ENCODE measurements around the gene SPINT3. TPM values are rescaled to one million over a fixed set of nuclear protein-coding genes. Genes with fewer than 3 reads are reported as not detected.

The SPINT3 gene
- total RNA-seq, 1 donor from 2014 or later = not detected

- DNase-seq = no peak
- no peaks in the 10 kb centered on the region for H3K36me3 Mint-ChIP-seq (ENCODE audit: unreplicated experiment)
- H3K9me3 Mint-ChIP-seq (ENCODE audit: unreplicated experiment) = no peaks in the 10 kb centered on the region
- H3K27ac Mint-ChIP-seq (ENCODE audit: unreplicated experiment) = no peak overlapping the region
- H3K4me3 Mint-ChIP-seq (ENCODE audit: unreplicated experiment) = no peak overlapping the region
- no peaks in the 10 kb centered on the region for H3K27me3 Mint-ChIP-seq (ENCODE audit: unreplicated experiment)
- H3K4me1 Mint-ChIP-seq (ENCODE audit: low read depth, unreplicated experiment) = no peaks in the 10 kb centered on the region
- TF ChIP-seq CTCF (IDR thresholded peaks at IDR 0.05; ENCODE audit: partially characterized antibody, unreplicated experiment) = no peak
Observed at GRCh38 chr20:45509091-45509490, 6.3 kb downstream of the SPINT3 start.

- no peak for TF ChIP-seq CTCF (IDR thresholded peaks at IDR 0.05; ENCODE audit: partially characterized antibody, unreplicated experiment)
- no peaks in the 10 kb centered on the region for H3K36me3 Mint-ChIP-seq (ENCODE audit: unreplicated experiment)
- H3K4me3 Mint-ChIP-seq (ENCODE audit: unreplicated experiment) = no peak overlapping the region
- H3K27me3 Mint-ChIP-seq (ENCODE audit: unreplicated experiment) = no peaks in the 10 kb centered on the region
- H3K27ac Mint-ChIP-seq (ENCODE audit: unreplicated experiment) = no peak overlapping the region
- no peak for DNase-seq
- no peaks in the 10 kb centered on the region for H3K9me3 Mint-ChIP-seq (ENCODE audit: unreplicated experiment)
- H3K4me1 Mint-ChIP-seq (ENCODE audit: low read depth, unreplicated experiment) = no peaks in the 10 kb centered on the region
Observed at GRCh38 chr20:45508068-45508886, 7.1 kb downstream of the SPINT3 start.

GRCh38 chr20:45507011-45507820, 8.2 kb downstream of the SPINT3 start:
- TF ChIP-seq CTCF (IDR thresholded peaks at IDR 0.05; ENCODE audit: partially characterized antibody, unreplicated experiment) = no peak
- H3K4me3 Mint-ChIP-seq (ENCODE audit: unreplicated experiment) = no peak overlapping the region
- H3K27me3 Mint-ChIP-seq (ENCODE audit: unreplicated experiment) = no peaks in the 10 kb centered on the region
- no peaks in the 10 kb centered on the region for H3K9me3 Mint-ChIP-seq (ENCODE audit: unreplicated experiment)
- no peaks in the 10 kb centered on the region for H3K4me1 Mint-ChIP-seq (ENCODE audit: low read depth, unreplicated experiment)
- no peaks in the 10 kb centered on the region for H3K36me3 Mint-ChIP-seq (ENCODE audit: unreplicated experiment)
- no peak for DNase-seq
- H3K27ac Mint-ChIP-seq (ENCODE audit: unreplicated experiment) = no peak overlapping the region

- H3K27me3 Mint-ChIP-seq (ENCODE audit: unreplicated experiment) = no peaks in the 10 kb centered on the region
- TF ChIP-seq CTCF (IDR thresholded peaks at IDR 0.05; ENCODE audit: partially characterized antibody, unreplicated experiment) = no peak
- no peak overlapping the region for H3K4me3 Mint-ChIP-seq (ENCODE audit: unreplicated experiment)
- peaks cover 1% of the 10 kb centered on the region for H3K4me1 Mint-ChIP-seq (ENCODE audit: low read depth, unreplicated experiment)
- no peaks in the 10 kb centered on the region for H3K9me3 Mint-ChIP-seq (ENCODE audit: unreplicated experiment)
- no peak for DNase-seq
- H3K36me3 Mint-ChIP-seq (ENCODE audit: unreplicated experiment) = no peaks in the 10 kb centered on the region
- no peak overlapping the region for H3K27ac Mint-ChIP-seq (ENCODE audit: unreplicated experiment)
Observed at GRCh38 chr20:45506398-45506797, 9.0 kb downstream of the SPINT3 start.

- Mint-ChIP-seq H3K27ac (ENCODE audit: unreplicated experiment) (no peak overlapping the region), H3K4me3 (ENCODE audit: unreplicated experiment) (no peak overlapping the region), H3K27me3 (ENCODE audit: unreplicated experiment) (no peaks in the 10 kb centered on the region), H3K36me3 (ENCODE audit: unreplicated experiment) (no peaks in the 10 kb centered on the region), H3K4me1 (ENCODE audit: low read depth, unreplicated experiment) (peaks cover 5% of the 10 kb centered on the region), H3K9me3 (ENCODE audit: unreplicated experiment) (no peaks in the 10 kb centered on the region)
- no peak for TF ChIP-seq CTCF (IDR thresholded peaks at IDR 0.05; ENCODE audit: partially characterized antibody, unreplicated experiment)
- no peak for DNase-seq
Observed at GRCh38 chr20:45503403-45503802, 12.0 kb downstream of the SPINT3 start.

All from glutamatergic neuron (in vitro differentiated cells).